Measurements from ENCODE around the gene CBARP. TPM values are rescaled to one million over a fixed set of nuclear protein-coding genes. Genes with fewer than 3 reads are reported as not detected.
A peak's percentile ranks its signal among the peaks of the same experiment; 100 is the strongest.

The CBARP gene
- total RNA-seq, 4 donors from 2014 or later: 0.38 to 1.6 (median 1.2) TPM

- H3K9me3 ChIP-seq: no peaks in the 10 kb centered on the region
- peaks cover 20 to 45% (median 22%) of the 10 kb centered on the region in 3 donors for H3K36me3 ChIP-seq
- peak overlapping the region; percentile 98 to 100 (median 99) for H3K27ac ChIP-seq
- intact Hi-C loops (cut with DNase I): loop anchor here (10.0 kb wide), 1 partner anchor 135 kb away; the partner anchor contains the start of genes DAZAP1 and GAMT
- DNase-seq: no peak
- peak overlapping the region; percentile 64 to 95 (median 77) for H3K4me3 ChIP-seq
- WGBS, 2 donors: 0 to 2% methylated on average over 1 to 13 of the region's 64 CpGs
- peaks cover 80 to 94% (median 83%) of the 10 kb centered on the region in 3 donors for H3K4me1 ChIP-seq
- H3K27me3 ChIP-seq: no peaks in the 10 kb centered on the region
- TF ChIP-seq CTCF (IDR thresholded peaks at IDR 0.05) (peak in 2 of 6 experiments; percentile 6 to 19), POLR2A (IDR thresholded peaks at IDR 0.05) (peak in 1 of 4 donors; percentile 4)
Observed at GRCh38 chr19:1269478-1270212, 31.8 kb upstream of the CBARP start.

- WGBS, 2 donors: no CpG with 5 or more reads among the region's 50 CpGs
- Histone ChIP-seq H3K36me3 (peaks cover 14 to 40% (median 17%) of the 10 kb centered on the region in 3 donors), H3K27ac (peak within 1 kb of the TSS; percentile 98 to 100 (median 99)), H3K4me3 (peak within 1 kb of the TSS; percentile 64 to 95 (median 77)), H3K27me3 (no peaks in the 10 kb centered on the region), H3K9me3 (no peaks in the 10 kb centered on the region), H3K4me1 (peaks cover 74 to 94% (median 78%) of the 10 kb centered on the region in 3 donors)
- TF ChIP-seq POLR2A (IDR thresholded peaks at IDR 0.05): peak in 3 of 4 donors; percentile 98 to 99 (median 99)
- peak in 2 of 6 experiments; percentile 1 to 5 for TF ChIP-seq CTCF (IDR thresholded peaks at IDR 0.05)
- peak; percentile 99 for DNase-seq
- intact Hi-C loops (cut with DNase I): no loop called here
Observed at GRCh38 chr19:1269065-1269477, 31.3 kb upstream of the CBARP start, which contains the start of gene CIRBP. TSS of gene CIRBP (plus strand) at chr19:1269332. CDS start at chr19:1270934, 1,602 bp downstream.

GRCh38 chr19:1268226-1269064, 30.6 kb upstream of the CBARP start:
- DNase-seq: no peak
- Histone ChIP-seq H3K4me1 (peaks cover 68 to 94% (median 73%) of the 10 kb centered on the region in 3 donors), H3K9me3 (no peaks in the 10 kb centered on the region), H3K36me3 (peaks cover 8 to 33% (median 13%) of the 10 kb centered on the region in 3 donors), H3K27ac (peak overlapping the region; percentile 98 to 100 (median 99)), H3K27me3 (no peaks in the 10 kb centered on the region), H3K4me3 (peak overlapping the region in 3 of 4 donors; percentile 73 to 95 (median 81))
- TF ChIP-seq POLR2A (IDR thresholded peaks at IDR 0.05) (no peak), CTCF (IDR thresholded peaks at IDR 0.05) (no peak)
- intact Hi-C loops (cut with DNase I): no loop called here
- WGBS, 2 donors: 43 to 54% methylated on average over 22 to 33 of the region's 40 CpGs

DNA sequence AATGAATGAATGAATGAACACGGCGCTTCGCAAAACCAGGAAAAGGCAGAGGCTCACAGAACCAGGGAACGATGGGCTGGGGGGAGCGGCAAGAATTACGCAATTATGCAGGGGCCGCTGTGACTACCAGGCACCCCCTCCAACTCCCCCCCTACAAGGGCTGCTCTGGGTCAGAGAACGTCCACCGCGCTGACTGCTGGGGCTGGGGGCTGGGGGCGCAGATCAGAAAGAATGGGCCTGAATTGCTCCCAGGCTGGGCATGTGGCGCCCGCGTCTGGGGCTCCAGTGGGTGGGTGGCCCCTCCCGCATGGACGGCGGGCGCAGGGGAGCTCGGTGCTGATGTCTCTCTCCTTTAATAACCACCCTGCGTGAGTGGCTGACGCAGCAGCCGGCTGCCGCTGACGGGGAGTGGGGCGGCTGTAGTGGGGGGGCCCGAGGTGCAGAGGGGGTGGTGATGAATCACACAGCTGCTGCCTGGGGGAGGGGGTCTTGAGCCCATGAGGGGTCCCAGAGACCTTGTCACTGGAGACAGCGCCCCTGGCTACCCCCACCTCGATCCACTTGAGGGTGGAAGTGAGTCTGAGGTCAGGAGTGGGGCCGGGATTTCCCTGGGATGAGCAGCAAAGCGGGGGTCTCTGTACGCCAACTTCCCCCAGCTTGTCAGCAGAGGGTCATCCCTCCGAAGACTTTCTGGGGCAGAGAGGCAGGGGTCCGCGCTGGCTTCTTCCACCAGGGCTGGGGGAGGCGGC, 29.8 kb upstream of the CBARP start:
- Histone ChIP-seq H3K4me3 (peak overlapping the region in 3 of 4 donors; percentile 49 to 70 (median 62)), H3K27ac (peak overlapping the region; percentile 86 to 100 (median 99)), H3K36me3 (peaks cover under 1 to 25% (median 5%) of the 10 kb centered on the region in 3 donors), H3K4me1 (peaks cover 70 to 94% (median 73%) of the 10 kb centered on the region in 3 donors), H3K27me3 (no peaks in the 10 kb centered on the region), H3K9me3 (no peaks in the 10 kb centered on the region)
- TF ChIP-seq CTCF (IDR thresholded peaks at IDR 0.05): no peak
- no peak for TF ChIP-seq POLR2A (IDR thresholded peaks at IDR 0.05)
- no peak for DNase-seq
- 0 to 8% methylated on average over 4 to 8 of the region's 35 CpGs for WGBS, 2 donors
- intact Hi-C loops (cut with DNase I): loop anchor here (2.0 kb wide), 1 partner anchor 23 kb away; no protein-coding TSS in a partner anchor
